ENCODE data around the gene CNTN1.

Gene CNTN1

DNA sequence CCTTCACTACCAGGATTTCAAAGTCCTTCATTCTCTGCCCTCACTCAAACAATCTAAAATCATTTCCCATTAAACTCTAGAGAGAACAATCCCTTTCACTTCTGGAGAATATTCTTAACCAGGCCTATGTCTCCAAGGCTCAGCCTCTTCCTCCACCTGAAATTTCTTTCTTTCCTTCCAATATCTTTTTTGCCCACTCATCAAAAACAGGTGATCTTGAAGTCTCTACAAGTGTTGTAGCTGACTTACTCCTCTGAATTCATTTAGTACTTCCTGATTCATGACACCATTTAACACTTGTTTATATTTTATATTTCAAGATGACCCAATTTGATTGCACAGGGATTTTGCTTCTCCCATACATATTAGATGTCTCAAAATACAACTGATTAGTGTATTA, 429.1 kb downstream of the CNTN1 start:
- Histone ChIP-seq H3K4me3 (ENCODE audit: low read depth in 1 of 2, low read length in 2 of 2) (no peak overlapping the region), H3K4me1 (ENCODE audit: control insufficient read depth in 1 of 2, insufficient read depth in 2 of 2, low read length in 2 of 2) (peaks cover 0 to 9% of the 10 kb centered on the region in 2 donors), H3K27me3 (ENCODE audit: low read depth, low read length) (no peaks in the 10 kb centered on the region), H3K9me3 (ENCODE audit: control insufficient read depth in 1 of 2, low read length in 2 of 2) (peaks cover 0 to 2% of the 10 kb centered on the region in 2 donors), H3K27ac (ENCODE audit: low read length) (no peak overlapping the region), H3K36me3 (ENCODE audit: control insufficient read depth in 1 of 2, insufficient read depth in 2 of 2, low read length in 2 of 2) (no peaks in the 10 kb centered on the region)

Measured in muscle layer of duodenum (tissue), 2 donors.